GM18520 (cell line): Measurements from ENCODE around the gene ZDHHC17.

Experiments
- ATAC-seq: cut with Tn5 transposase; IDR thresholded peaks from one replicate; pipeline ENCODE4 v1.9.1; 2021; ENCODE audit not compliant: unreplicated experiment

The ZDHHC17 gene

DNA sequence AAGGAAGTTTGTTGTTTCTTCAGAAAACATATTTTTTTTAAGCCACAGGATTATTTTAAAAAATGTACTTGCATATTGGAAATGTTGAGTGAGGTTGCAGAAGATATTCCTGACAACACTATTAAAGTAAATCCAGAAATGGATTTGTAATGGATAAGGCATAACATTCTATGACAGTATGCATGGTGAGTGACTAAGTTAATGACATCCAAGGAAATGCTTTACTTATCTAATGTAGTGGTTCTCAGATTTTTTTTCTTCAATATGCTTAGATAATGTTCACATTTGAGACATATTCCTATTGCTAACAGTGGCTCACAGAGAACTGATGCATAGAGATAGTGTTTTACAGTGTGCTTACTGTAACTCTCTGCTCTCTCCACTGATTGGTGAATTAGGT, 49.4 kb downstream of the ZDHHC17 start:
- no peak for ATAC-seq

DNA sequence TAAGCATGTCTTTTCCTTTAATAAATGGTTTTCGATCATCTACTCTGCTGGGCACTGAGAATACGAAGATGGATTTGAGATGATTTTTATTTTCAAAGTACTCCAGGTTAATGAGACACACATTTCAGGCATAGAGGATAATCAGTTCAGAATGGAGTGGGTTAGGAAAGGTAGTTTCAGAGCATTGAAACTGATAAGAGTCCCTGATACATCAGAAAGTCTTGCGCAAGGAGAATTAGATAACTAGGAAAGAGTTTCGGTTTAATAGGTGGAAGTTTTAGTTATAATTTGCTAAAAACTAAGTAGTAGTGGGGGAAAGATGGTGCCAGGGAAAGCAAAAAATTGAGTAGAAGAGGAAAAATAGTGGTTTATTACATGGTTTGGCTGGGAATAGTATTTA, 50.1 kb downstream of the ZDHHC17 start:
- ATAC-seq = no peak

DNA sequence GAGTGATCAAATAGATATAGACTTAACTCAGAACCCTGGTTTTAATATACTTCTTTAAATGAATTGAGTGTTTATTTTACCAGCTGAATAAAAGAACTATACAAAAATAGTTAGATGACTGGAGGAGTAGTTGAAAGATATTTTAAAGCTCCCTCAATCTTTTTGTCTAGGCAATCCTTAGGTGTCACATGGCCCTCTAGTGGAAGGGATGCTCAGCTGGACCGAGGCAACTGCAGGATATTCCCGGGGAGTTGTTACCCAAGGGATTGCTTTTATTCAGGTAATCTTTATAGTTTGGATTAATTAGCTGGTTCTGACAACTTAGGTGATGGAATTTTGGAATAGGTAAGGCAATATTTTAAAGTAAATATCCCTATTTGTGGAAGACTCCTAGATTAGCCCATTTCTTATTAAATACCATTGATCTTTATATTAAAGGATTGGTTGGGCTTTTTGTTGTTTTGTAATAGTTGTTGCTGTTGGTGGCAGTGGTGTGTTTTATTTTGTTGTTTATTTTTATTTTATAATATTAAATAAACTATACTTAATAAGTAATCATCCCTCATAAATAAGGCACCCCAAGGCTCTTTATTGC, 57.1 kb downstream of the ZDHHC17 start:
- ATAC-seq = no peak

DNA sequence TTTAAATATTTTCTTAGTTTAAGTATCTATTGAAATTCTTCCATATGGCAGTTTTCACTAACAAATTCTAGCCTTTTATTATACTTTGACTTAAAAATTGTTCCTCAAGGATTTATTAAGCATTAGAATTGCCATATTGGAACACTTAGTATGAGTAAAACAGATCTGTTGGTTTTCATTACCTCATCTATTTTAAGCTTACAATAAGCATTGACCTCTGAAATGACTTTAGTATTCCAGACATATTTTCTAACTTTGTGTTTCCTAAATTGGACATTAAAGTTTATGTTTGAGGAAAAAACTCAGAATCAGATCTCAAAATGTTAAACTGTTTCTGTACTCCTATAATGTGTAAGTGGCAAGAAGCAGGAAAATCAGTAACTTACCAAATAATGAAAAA, 66.5 kb downstream of the ZDHHC17 start:
- no peak for ATAC-seq

DNA sequence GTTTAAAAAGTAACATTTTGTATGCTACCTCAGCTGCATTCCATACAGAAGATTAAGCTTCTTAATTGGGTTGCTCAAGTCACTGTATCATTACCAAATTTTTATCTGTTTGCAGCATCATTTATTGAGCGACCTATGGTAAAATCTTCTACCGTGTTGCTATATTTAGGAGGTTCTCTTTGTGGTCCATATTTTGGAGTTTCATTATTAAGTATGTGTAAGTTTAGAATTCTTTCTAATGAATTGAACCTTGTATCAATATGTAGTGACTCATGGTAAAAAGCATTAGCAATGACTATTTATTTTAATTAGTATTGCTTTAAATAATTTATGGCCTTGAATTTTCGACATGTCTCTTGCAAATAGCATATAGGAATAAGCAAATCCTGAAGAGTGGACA, 72.7 kb downstream of the ZDHHC17 start:
- no peak for ATAC-seq

DNA sequence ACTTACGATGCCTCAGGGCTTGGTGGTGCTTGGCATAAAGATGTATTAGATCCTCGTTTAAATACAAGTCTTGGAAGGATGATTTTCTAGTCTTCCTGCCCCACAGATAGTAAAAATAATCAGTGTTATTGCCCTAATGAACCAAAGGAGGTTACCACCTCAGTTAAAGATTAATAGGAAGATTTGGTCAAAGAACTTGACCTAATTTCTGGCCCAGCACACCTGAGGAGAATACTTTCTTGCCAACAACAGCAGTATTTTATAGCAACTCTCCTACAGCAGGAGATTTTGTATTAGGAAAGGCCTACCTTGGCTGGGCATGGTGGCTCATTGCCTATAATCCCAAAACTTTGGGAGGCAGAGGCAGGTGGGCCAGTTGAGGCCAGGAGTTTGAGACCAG, 83.3 kb downstream of the ZDHHC17 start:
- no peak for ATAC-seq

DNA sequence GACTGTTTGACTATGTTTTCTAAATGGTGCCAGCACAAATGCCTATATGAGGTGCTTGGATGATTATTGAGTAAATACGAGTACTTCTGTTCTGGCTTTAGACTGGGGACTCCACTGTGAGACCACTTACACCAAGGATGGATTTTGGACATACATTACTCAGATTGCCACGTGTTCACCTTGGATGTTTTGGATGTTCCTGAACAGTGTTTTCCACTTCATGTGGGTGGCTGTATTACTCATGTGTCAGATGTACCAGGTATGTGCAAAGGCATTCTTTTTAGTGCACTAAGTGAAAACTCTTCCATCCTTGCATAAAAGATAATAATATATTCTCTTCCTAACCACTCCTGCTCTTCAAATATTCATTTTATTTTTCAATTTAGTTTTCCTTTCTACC, 84.2 kb downstream of the ZDHHC17 start:
- no peak for ATAC-seq

DNA sequence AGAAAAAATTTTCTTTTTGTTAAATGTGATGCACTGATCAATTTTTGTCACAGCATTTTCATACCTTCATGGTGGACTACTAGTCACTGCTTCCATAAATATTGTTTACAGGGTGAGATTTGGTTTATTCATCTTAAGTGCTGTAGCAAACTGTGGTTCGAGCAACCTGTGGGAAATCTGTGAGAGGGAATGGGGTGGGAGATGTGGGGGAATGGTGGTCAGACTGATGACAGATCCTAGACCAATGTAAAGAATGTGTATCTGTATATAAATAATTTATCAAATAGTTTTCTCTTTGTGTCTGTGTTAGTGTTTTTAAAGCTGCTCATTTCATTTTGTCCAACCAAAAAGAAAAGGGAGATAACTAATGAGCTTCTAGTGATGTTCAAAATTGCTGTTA, 88.2 kb downstream of the ZDHHC17 start:
- ATAC-seq = no peak

DNA sequence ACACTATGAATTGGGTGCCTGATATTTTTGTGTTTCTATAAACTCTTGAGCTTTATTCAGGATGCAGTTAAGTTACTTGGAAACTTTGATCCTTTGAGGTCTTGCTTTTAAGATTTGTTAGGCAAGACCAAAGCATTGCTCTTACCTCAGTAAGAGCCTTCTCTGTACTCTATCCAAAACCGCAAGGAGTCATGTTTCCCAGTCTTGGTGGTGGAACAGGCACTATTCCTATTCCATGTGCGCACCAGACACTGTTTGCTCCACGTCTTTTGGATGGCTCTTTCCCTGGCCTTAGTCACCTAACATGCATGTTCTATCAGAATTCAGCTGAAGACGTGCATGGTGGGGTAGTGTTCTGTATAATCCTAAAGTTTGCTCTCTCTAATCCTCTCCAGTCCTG, 91.4 kb downstream of the ZDHHC17 start:
- no peak for ATAC-seq

DNA sequence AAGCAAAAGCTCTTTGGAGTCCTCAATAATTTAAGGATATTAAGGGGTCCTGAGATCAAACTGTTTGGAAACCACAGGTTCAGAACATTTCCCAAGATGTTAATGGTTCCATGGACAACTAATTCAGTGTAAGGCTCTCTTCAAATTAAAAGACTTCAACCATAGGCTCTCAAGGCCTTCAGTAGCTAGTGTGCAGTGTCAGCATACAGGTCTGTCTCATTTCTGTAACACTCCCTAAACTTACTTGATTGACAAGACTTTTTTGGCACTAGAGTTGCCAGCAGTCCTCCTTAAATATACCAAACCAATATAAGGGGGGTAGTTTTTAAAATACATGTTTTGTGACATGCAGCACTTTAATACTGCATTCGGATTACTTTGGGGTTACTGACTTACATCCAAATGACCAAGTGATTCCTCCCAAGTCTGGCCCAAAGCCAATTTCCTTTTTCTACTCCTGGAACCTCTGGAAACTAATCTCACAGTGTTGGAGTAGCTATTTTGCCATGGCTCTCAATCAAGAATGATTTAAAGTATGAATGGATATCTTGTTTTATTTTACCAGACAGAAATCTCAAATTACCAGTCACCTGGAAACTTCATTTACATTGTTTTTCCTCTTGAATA, 92.2 kb downstream of the ZDHHC17 start:
- no peak for ATAC-seq

DNA sequence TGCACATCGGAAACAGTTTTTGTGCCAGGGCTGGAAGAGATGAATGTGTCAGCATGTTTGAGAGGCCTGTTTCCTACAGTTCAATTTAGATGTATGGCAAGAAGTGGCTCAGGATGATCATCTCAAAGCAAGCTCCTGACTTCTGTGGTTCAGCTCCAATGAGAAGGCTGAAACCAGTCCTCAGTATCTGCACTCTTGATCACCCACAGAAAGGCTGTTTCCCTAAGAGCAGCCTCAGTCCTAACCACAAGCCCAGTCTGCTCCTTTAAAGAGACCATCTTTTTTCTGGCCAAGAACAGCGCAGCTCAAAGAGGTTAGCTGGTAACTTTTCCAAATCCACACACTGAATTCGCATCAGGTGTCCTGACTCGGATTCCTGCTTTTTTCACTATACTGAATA, 95.7 kb downstream of the ZDHHC17 start:
- ATAC-seq = no peak

DNA sequence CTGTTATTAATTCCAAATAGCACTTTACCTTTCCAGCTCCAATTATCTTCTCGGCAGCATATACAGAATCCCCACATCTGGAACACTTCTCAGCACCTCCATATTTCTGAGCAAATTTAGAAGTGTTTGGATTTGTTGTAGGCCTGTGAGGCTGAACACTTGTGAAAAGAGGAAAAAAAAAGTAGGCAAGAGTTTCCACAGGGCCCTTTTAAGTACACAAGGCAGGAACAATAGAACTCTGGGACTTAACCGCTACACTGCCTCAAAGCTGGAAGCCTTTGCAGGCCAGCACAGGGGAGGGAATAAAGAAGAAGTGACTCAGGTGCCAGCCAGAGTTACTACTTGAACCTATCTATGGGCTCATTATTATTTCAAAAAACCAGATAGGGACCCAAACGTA, 96.3 kb downstream of the ZDHHC17 start:
- no peak for ATAC-seq

DNA sequence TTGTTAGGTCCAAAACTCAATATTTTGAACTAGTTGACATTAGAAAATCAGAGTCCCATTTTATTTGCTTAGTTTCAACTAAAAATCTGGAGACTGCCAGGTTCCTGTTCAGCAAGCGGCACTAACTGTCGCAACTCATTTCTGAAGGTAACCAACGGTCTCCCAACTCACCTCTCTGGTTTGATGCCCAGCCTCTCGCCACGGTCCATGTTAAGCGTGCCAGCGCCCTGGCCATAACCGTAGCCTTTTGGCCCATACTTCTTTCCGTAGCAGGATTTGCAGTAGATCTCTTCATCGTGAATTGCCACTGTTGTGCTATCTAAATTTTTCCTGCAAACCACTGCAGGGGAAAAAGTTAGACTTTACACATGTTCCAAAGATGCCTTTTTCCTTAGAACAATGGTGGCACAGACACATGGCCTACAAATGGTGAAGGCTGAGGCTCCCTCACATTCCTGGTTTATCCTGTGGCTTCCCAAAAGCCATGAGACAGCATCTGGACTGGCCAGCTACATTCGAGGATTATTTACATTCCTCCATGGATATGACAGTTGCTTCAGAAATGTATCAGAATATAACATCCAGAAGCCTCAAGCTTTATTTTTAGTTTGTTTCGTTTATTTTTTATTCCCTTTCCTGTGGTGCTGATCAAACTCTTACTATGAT, 99.2 kb downstream of the ZDHHC17 start:
- ATAC-seq = no peak

DNA sequence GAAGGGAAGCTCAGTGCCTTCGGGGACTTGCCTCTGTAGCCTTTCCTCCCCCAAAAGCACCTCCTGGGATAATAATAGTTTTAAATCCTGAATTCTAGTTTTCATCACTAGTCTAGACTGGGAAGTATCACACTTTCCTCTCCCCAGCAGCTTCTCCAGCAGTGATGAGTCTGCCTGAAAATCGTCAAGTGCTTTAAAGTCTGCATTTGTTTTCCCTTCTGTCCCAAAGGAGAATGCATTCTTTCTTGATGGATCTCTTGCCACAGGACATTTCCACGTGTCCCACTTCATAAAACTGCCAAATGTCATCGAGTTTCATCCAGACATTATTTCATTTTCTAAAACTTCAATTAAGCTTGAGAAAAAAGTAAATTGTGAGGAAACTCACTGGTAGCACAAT, 99.9 kb downstream of the ZDHHC17 start:
- no peak for ATAC-seq

DNA sequence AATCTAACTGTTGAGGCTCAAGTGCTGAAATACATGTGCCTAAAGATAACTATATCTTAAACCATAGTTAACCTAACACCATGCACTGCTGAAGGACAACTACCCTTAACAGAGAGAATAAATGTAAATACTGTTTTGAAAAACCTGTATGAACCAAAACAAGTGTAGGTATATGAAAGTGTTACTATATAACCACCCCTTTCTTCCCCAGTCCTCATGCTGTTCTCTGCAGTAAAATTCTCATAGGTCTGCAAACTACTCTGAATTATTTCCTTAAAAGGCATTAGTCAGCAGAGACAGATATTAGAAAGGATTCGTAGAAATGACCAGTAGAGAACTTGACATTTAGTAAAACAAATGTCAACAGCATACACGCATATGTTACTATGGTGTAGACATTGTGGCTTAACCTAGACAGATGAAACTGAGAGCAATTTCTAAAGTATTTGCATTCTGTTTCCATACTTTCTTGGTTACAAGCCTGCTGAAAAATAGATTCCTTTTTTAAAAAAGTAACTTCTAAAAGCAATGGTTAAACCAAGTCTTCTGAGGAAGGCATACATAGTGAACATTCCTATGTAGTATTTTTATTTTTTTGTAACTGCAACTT, 101.0 kb downstream of the ZDHHC17 start:
- ATAC-seq = peak; percentile 83

DNA sequence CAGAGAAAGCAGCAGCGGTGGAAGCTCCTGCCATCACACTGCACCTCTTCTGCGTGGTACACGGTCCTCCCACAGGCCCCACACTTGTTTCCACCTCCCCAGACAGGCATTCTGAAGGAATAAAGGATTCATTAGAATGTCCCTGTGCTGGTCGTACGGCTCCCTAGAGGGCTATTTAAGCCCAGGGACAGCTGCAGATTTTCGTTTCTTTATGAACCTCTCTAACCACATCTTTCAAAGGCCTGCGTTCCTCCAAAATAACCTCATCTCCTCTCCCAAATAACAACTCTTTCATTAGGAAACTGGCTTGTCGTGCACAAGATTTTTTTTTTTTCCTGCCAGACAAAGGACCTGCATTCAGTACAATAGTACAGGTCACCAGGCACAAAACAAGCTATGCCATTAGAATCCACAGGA, 102.2 kb downstream of the ZDHHC17 start:
- ATAC-seq = no peak

DNA sequence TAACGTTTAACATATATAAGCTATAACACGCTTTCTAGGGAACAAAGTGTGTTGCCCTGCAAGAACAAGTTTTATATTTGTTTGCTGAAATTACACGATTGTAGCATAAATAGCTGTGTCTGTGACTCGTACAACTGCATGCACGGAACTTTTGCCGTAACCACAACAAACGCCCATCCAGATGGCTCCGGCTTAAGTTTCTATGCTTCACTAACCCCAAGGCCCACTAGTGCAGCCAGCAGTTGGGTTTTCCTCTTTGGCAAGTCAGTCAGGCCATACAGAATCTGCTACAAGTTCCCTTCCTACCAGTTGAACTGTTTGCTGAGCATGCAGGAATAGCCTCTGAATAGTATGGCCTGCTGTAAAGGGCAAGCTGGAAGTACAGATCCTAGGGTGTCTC, 102.8 kb downstream of the ZDHHC17 start:
- ATAC-seq = no peak

DNA sequence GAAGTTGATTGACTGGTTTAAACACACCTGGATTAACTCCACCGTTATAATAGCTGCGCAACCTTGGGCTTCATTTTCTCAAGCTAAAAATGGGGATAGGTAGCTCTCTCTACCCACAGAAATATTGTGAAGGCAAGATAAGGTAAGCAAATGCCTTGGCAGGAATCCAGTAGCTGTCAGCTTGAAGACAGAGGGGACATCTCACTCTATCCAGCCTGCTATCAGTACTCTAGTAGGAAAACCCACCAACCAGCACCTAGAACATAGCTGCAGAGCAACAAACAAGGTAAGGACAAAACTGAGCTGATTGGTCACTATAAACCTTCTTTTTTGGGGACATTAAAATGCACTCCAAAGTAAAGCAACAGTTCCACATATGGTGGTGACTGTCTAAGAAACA, 107.2 kb downstream of the ZDHHC17 start:
- no peak for ATAC-seq

DNA sequence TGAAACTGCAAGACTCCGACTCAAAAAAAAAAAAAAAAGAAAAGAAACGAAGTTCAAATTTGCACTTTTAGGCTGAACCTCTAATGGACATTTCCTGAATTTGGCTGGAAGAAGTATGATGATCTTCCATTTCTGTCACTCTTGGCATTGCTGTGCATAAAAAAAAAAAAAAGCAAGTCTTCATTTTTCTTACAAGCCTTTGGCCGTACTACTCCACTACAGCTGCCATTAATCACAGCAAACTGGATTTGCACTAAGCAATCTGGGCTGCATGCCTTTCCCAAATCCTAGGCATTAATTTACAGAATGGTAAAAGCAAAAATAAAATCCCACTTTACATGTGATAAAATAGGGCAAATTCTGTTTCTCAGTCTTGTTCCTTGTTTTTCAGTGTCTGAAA, 107.8 kb downstream of the ZDHHC17 start:
- no peak for ATAC-seq

DNA sequence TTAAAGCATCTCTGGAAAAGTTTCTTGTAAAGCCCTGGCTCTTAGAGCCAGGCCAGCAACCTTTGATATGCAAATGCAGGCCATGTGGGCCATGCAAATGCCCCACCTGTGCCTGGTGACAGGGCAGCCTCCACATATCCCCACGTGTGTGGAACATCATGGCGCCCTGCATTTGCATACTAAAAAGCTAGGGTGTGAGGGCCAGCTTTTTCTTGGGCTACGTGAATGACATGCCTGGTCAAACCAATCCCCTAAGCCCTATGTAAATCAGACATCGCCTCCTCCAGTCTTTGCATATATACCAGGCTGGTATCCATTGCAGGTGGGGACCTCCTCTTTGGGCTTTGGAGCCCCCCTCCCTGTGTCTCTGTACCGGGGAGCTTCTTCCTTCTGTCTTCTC, 108.5 kb downstream of the ZDHHC17 start:
- ATAC-seq = no peak

DNA sequence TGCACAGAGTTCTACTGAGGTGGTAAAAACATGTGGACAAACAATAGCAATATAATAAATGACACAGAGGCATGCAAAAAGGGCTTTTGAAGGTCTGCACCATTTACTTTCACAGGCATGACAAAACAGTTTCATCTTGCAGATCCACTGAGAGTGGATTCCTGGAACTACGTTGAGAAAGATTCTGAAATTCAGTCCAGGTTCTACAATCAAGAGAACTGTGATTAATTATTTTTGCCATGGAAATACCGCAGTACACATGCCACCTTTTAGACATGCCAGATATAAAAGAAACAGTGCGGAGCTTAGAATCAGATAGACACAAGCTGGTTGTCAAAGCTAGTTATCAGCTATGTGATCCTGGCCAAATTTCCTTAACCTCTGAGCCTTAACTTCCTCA, 110.1 kb downstream of the ZDHHC17 start:
- no peak for ATAC-seq

DNA sequence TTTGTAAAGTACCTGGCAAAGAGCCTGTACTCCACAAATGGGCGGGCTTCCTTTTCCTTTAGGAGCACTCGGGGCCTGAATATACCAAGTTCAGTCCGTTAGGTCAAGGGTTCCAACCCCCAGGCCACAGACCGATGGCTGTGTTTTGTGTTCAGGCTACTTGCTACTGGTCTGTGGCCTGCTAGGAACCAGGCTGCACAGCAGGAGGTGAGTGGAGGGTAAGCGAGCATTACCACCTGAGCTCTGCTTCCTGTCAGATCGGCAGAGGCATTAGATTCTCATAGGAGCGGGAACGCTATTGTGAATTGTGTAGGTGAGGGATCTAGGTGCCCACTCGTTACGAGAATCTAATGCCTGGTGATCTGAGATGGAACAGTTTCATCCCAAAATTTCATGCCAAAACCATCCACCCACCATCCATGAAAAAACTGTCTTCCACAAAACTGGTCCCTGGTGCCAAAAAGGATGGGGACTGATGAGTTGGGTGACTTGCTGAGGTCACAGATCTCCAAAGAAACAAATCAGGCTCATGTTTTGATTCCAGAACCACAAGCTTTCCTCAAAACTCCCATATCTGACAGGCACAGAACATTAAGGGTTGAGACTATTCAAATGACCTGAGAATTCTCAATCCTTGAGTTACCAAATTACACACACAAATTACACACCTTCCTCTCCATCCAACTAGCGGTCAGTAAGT, 110.7 kb downstream of the ZDHHC17 start:
- no peak for ATAC-seq
